Peyer's patch (tissue), 4 donors: ENCODE measurements around the gene SYNDIG1.

ENCODE experiments used
- CTCF ChIP-seq, 6 experiments: fragments of 450-650 bp in 4 of 6; fragments of 200-600 bp in 2 of 6; sonication (generic) in 1 of 6; IDR thresholded peaks; one replicate each; pipeline ENCODE4 v1.5.1; 2017 to 2019; ENCODE audit warnings: antibody characterized with exemption in 6 of 6, mild to moderate bottlenecking in 3 of 6, moderate library complexity in 1 of 6
- POLR2A ChIP-seq, 2 donors: fragments of 450-650 bp; IDR thresholded peaks; one replicate each; pipeline ENCODE4 v1.5.1; 2017; ENCODE audit warnings: antibody characterized with exemption in 2 of 2, mild to moderate bottlenecking in 2 of 2, moderate library complexity in 2 of 2

GRCh38 chr20:24667689-24668383 is 198.4 kb downstream of the SYNDIG1 start:
- TF ChIP-seq CTCF (IDR thresholded peaks at IDR 0.05) (no peak), POLR2A (IDR thresholded peaks at IDR 0.05) (no peak)
